ENCODE data around the gene DIPK1A.

- no peak for TF ChIP-seq CEBPB (IDR thresholded peaks at IDR 0.05)
- TF ChIP-seq RAD21 (IDR thresholded peaks at IDR 0.05; ENCODE audit: low read depth) = no peak
- TF ChIP-seq EGR1 (IDR thresholded peaks at IDR 0.05) = no peak
- TF ChIP-seq EP300 (IDR thresholded peaks at IDR 0.05; ENCODE audit: borderline replicate concordance) = no peak
- no peak for TF ChIP-seq REST (IDR thresholded peaks at IDR 0.05; ENCODE audit: low read depth)
Measured at GRCh38 chr1:92937731-92938130, 23.5 kb downstream of the DIPK1A start.
